AG04450 (cell line): ENCODE results near the gene ERI3. TPM values are rescaled to one million over a fixed set of nuclear protein-coding genes. Genes with fewer than 3 reads are reported as not detected.

Experiments used
- CTCF ChIA-PET: fragments of 300-600, 350-600 bp; formaldehyde crosslinking; extraction: SDS; loops from one replicate; lab custom pipeline; 2022; ENCODE audit warnings: antibody characterized with exemption, inconsistent platforms; lab: Charles Lee
- POLR2A ChIA-PET: fragments of 350-600 bp; formaldehyde crosslinking; extraction: SDS; loops from one replicate; lab custom pipeline; 2021; ENCODE audit warnings: antibody characterized with exemption, inconsistent platforms; lab: Yijun Ruan, JAX
- DNase-seq: peaks from one replicate; pipeline ENCODE4 v3.0.0-alpha.2; 2011; ENCODE audit warnings: low read depth, low spot score
- H3K27ac ChIP-seq: one replicate; pipeline ENCODE4 v1.5.1; 2012; ENCODE audit warnings: low read depth, low read length, control low read depth
- H3K27me3 ChIP-seq: one replicate; pipeline ENCODE4 v1.6.0; 2012; ENCODE audit warnings: low read length; ENCODE audit not compliant: control insufficient read depth, insufficient read depth
- H3K4me3 ChIP-seq: 2 replicates; pipeline ENCODE4 v1.5.1; 2011; ENCODE audit warnings: mild to moderate bottlenecking, low read depth, low read length, control low read depth
- H3K9me3 ChIP-seq: 2 replicates; pipeline ENCODE4 v1.5.1; 2012; ENCODE audit warnings: low read length; ENCODE audit not compliant: control insufficient read depth, insufficient read depth
- CTCF ChIP-seq: IDR thresholded peaks from 2 replicates; pipeline ENCODE4 v1.5.1; 2011; ENCODE audit warnings: low read depth, low read length, control low read depth, inconsistent platforms
- polyA plus RNA-seq: library from polyadenylated mRNA; depleted of rRNA; stranded (reverse); fragments of >200 nt; gene quantifications from 2 replicates; pipeline ENCODE4 v1.2.3, GENCODE V29; 2011

The ERI3 gene
- polyA plus RNA-seq, 1 experiment: 46.2 TPM

- TF ChIP-seq CTCF: no peak
- CTCF ChIA-PET: no interaction called here
- H3K9me3 ChIP-seq: no peaks in the 10 kb centered on the region
- no peak for DNase-seq
- H3K27me3 ChIP-seq: no peaks in the 10 kb centered on the region
- POLR2A ChIA-PET: no interaction called here
- no peak overlapping the region for H3K27ac ChIP-seq
- H3K4me3 ChIP-seq: no peak overlapping the region
Measured at GRCh38 chr1:44346184-44346583, 8.9 kb downstream of the ERI3 start.

GRCh38 chr1:44345187-44345775, 9.8 kb downstream of the ERI3 start:
- no peaks in the 10 kb centered on the region for H3K27me3 ChIP-seq
- POLR2A ChIA-PET: no interaction called here
- no peak for TF ChIP-seq CTCF
- H3K27ac ChIP-seq: no peak overlapping the region
- no peak for DNase-seq
- no peaks in the 10 kb centered on the region for H3K9me3 ChIP-seq
- no peak overlapping the region for H3K4me3 ChIP-seq
- CTCF ChIA-PET: no interaction called here

- ChIA-PET CTCF (interaction anchor here (1.3 kb wide), 1 partner anchor 40 kb away, joined by 3 read pairs; no protein-coding TSS in a partner anchor), POLR2A (interaction anchor here (0.7 kb wide), 1 partner anchor 17 kb away, joined by 9 read pairs; no protein-coding TSS in a partner anchor)
- Histone ChIP-seq H3K27ac (no peak overlapping the region), H3K9me3 (peaks cover 10% of the 10 kb centered on the region), H3K4me3 (no peak overlapping the region), H3K27me3 (no peaks in the 10 kb centered on the region)
- no peak for DNase-seq
- TF ChIP-seq CTCF: no peak
Measured at GRCh38 chr1:44339731-44340130, 15.3 kb downstream of the ERI3 start.

GRCh38 chr1:44338136-44338535, 16.9 kb downstream of the ERI3 start:
- no peak for TF ChIP-seq CTCF
- CTCF ChIA-PET: interaction anchor here (1.3 to 1.4 kb wide), 2 partner anchors 11 to 42 kb away, joined by 3 to 4 read pairs; no protein-coding TSS in a partner anchor
- Histone ChIP-seq H3K4me3 (no peak overlapping the region), H3K9me3 (peaks cover 10% of the 10 kb centered on the region), H3K27me3 (no peaks in the 10 kb centered on the region), H3K27ac (no peak overlapping the region)
- POLR2A ChIA-PET: no interaction called here
- no peak for DNase-seq

DNA sequence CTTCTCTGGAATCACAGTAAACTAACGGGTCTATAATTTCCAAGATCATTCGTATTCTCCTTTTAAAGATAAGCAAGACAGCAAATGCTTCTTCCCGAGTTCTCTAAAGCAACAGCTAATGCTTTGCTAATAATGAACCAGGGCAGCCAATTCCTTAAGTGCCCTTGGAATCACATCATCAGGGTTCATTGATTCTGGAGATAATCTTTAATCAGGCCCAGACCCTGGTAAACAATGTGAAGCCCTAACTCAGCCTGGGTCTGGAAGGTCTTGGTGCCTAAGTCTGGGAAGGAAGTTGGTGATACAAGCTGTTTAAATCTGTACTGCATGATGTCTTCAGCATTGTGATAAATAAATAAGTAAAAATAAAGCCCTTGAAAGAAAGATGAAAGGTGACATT, 18.4 kb downstream of the ERI3 start:
- H3K27ac ChIP-seq: no peak overlapping the region
- no peak for DNase-seq
- CTCF ChIA-PET: no interaction called here
- POLR2A ChIA-PET: no interaction called here
- H3K27me3 ChIP-seq: no peaks in the 10 kb centered on the region
- no peak overlapping the region for H3K4me3 ChIP-seq
- peaks cover 10% of the 10 kb centered on the region for H3K9me3 ChIP-seq
- TF ChIP-seq CTCF: no peak
